Measurements from ENCODE around the gene TNRC6C.

Gene TNRC6C

DNA sequence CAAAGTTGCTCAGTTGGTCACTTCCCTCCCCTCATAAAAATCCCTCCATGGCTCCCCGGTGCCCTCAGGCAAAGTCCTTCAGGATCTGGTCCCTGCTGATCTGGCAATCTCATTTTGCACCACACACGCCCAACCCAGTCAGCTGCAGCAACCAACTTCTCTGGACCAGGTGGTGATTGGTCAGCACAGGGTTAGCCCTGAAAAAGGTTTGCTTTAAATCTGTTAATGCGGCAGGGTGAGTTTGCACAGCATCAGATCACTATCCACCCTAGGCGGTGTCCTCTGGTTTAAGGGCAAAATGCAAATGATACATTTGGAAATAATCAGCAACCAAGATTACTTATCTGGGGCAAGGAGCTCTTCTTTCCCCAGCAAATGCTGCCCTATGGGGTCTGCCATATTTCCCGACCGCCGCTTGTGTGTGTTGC lies 42.9 kb upstream of the TNRC6C start:
- H3K27me3 Mint-ChIP-seq (ENCODE audit: low read depth) = peaks cover 35% of the 10 kb centered on the region
- H3K4me3 Mint-ChIP-seq = no peak overlapping the region
- TF ChIP-seq, protein P1, sequence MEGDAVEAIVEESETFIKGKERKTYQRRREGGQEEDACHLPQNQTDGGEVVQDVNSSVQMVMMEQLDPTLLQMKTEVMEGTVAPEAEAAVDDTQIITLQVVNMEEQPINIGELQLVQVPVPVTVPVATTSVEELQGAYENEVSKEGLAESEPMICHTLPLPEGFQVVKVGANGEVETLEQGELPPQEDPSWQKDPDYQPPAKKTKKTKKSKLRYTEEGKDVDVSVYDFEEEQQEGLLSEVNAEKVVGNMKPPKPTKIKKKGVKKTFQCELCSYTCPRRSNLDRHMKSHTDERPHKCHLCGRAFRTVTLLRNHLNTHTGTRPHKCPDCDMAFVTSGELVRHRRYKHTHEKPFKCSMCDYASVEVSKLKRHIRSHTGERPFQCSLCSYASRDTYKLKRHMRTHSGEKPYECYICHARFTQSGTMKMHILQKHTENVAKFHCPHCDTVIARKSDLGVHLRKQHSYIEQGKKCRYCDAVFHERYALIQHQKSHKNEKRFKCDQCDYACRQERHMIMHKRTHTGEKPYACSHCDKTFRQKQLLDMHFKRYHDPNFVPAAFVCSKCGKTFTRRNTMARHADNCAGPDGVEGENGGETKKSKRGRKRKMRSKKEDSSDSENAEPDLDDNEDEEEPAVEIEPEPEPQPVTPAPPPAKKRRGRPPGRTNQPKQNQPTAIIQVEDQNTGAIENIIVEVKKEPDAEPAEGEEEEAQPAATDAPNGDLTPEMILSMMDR (IDR thresholded peaks at IDR 0.05; ENCODE audit: unreplicated experiment in 3 of 3) = no peak
- H3K36me3 Mint-ChIP-seq (ENCODE audit: low read depth) = no peaks in the 10 kb centered on the region
- peak overlapping the region in 1 of 3 experiments; percentile 10 for H3K27ac Mint-ChIP-seq
- H3K9me3 Mint-ChIP-seq = peaks cover 27% of the 10 kb centered on the region
- peaks cover 30% of the 10 kb centered on the region for H3K4me1 Mint-ChIP-seq

- TF ChIP-seq, protein P1 (IDR thresholded peaks at IDR 0.05; ENCODE audit: unreplicated experiment in 3 of 3) = no peak
Observed at GRCh38 chr17:77916264-77916663, 42.2 kb upstream of the TNRC6C start.

GRCh38 chr17:77916703-77917481 lies 41.6 kb upstream of the TNRC6C start:
- TF ChIP-seq, protein P1 (IDR thresholded peaks at IDR 0.05; ENCODE audit: unreplicated experiment in 3 of 3) = no peak
- peaks cover 3% of the 10 kb centered on the region for H3K36me3 Mint-ChIP-seq (ENCODE audit: low read depth)
- H3K27me3 Mint-ChIP-seq (ENCODE audit: low read depth) = peaks cover 30% of the 10 kb centered on the region
- peaks cover 30% of the 10 kb centered on the region for H3K4me1 Mint-ChIP-seq
- peak overlapping the region in 2 of 3 experiments; percentile 10 to 62 for H3K27ac Mint-ChIP-seq
- peaks cover 27% of the 10 kb centered on the region for H3K9me3 Mint-ChIP-seq
- H3K4me3 Mint-ChIP-seq = peak overlapping the region in 1 of 3 experiments; percentile 7

More at GRCh38 chr17:77916264-77916663, 42.2 kb upstream of the TNRC6C start:
- Mint-ChIP-seq H3K4me3 (peak overlapping the region in 1 of 3 experiments; percentile 50), H3K9me3 (peaks cover 27% of the 10 kb centered on the region), H3K27ac (peak overlapping the region in 2 of 3 experiments; percentile 10 to 62), H3K27me3 (ENCODE audit: low read depth) (peaks cover 35% of the 10 kb centered on the region), H3K4me1 (peaks cover 30% of the 10 kb centered on the region), H3K36me3 (ENCODE audit: low read depth) (peaks cover under 1% of the 10 kb centered on the region)

GRCh38 chr17:77919276-77919675 lies 39.2 kb upstream of the TNRC6C start:
- no peak overlapping the region for H3K4me3 Mint-ChIP-seq
- peaks cover 21% of the 10 kb centered on the region for H3K9me3 Mint-ChIP-seq
- TF ChIP-seq, protein P1 (IDR thresholded peaks at IDR 0.05; ENCODE audit: unreplicated experiment in 3 of 3) = no peak
- no peak overlapping the region for H3K27ac Mint-ChIP-seq
- peaks cover 3% of the 10 kb centered on the region for H3K36me3 Mint-ChIP-seq (ENCODE audit: low read depth)
- H3K27me3 Mint-ChIP-seq (ENCODE audit: low read depth) = peaks cover 33% of the 10 kb centered on the region
- peaks cover 31% of the 10 kb centered on the region for H3K4me1 Mint-ChIP-seq

- TF ChIP-seq, protein P1 (IDR thresholded peaks at IDR 0.05; ENCODE audit: unreplicated experiment in 3 of 3) = no peak
- Mint-ChIP-seq H3K9me3 (peaks cover 16% of the 10 kb centered on the region), H3K27me3 (ENCODE audit: low read depth) (peaks cover 36% of the 10 kb centered on the region), H3K4me3 (no peak overlapping the region), H3K27ac (no peak overlapping the region), H3K36me3 (ENCODE audit: low read depth) (peaks cover 3% of the 10 kb centered on the region), H3K4me1 (peaks cover 22% of the 10 kb centered on the region)
Observed at GRCh38 chr17:77923135-77923534, 35.4 kb upstream of the TNRC6C start.

Measured in nephron (organoid).